K562 (cell line): Measurements from ENCODE around the gene C3. TPM values are rescaled to one million over a fixed set of nuclear protein-coding genes. Genes with fewer than 3 reads are reported as not detected.
A peak's percentile ranks its signal among the peaks of the same experiment; 100 is the strongest.

Experiments used
- ADNP ChIP-seq: fragments of 200-800 bp; sonication (Bioruptor generic); IDR thresholded peaks from 2 replicates; pipeline ENCODE4 v1.6.1; 2016; ENCODE audit warnings: missing genetic modification characterization, missing compliant biosample characterization
- ELK1 ChIP-seq: sonication (generic); formaldehyde crosslinking; IDR thresholded peaks from 2 replicates; pipeline ENCODE4 v1.8.1; 2022; ENCODE audit warnings: missing genetic modification reagents
- FOS ChIP-seq: IDR thresholded peaks from 3 replicates; pipeline ENCODE4 v1.6.1; 2011; ENCODE audit not compliant: insufficient read length; ENCODE audit errors: extremely low read depth
- GTF2A2 ChIP-seq: IDR thresholded peaks from 2 replicates; pipeline ENCODE4 v1.6.1; 2016; ENCODE audit warnings: mild to moderate bottlenecking, missing genetic modification characterization, missing compliant biosample characterization
- GTF2B ChIP-seq: IDR thresholded peaks from 2 replicates; pipeline ENCODE4 v1.6.1; 2011; ENCODE audit not compliant: insufficient read length; ENCODE audit errors: extremely low read depth
- HDAC2 ChIP-seq: fragments of 450-650 bp; IDR thresholded peaks from 2 replicates; pipeline ENCODE4 v1.6.1; 2016; ENCODE audit warnings: mild to moderate bottlenecking
- HMG20A ChIP-seq: fragments of 450-650 bp; formaldehyde crosslinking; conservative IDR thresholded peaks from 2 replicates; pipeline ENCODE4 v1.4.0; 2020; ENCODE audit warnings: mild to moderate bottlenecking, mixed read lengths
- ILF3 ChIP-seq: fragments of 450-650 bp; IDR thresholded peaks from 2 replicates; pipeline ENCODE4 v1.6.1; 2018; ENCODE audit warnings: antibody characterized with exemption, mild to moderate bottlenecking, moderate library complexity, borderline replicate concordance
- KAT7 ChIP-seq: sonication (generic); formaldehyde crosslinking; IDR thresholded peaks from 2 replicates; pipeline ENCODE4 v1.8.0; 2022; ENCODE audit warnings: missing genetic modification reagents, mild to moderate bottlenecking, borderline replicate concordance
- MBD2 ChIP-seq: sonication (generic); IDR thresholded peaks from 2 replicates; pipeline ENCODE4 v1.6.1; 2016; ENCODE audit warnings: low read depth, borderline replicate concordance
- NCOR1 ChIP-seq: fragments of 450-650 bp; IDR thresholded peaks from 2 replicates; pipeline ENCODE4 v1.6.1; 2016; ENCODE audit warnings: mild to moderate bottlenecking, moderate library complexity
- OTX1 ChIP-seq: fragments of 450-650 bp; formaldehyde crosslinking; IDR thresholded peaks from 2 replicates; pipeline ENCODE4 v1.4.0; 2022; ENCODE audit warnings: mild to moderate bottlenecking
- POLR2AphosphoS5 ChIP-seq: IDR thresholded peaks from 2 replicates; pipeline ENCODE4 v1.6.1; 2011; ENCODE audit warnings: mild to moderate bottlenecking, low read depth, low read length, moderate library complexity; ENCODE audit not compliant: control insufficient read depth, insufficient read depth
- PRMT5 ChIP-seq: sonication (generic); formaldehyde crosslinking; IDR thresholded peaks from 2 replicates; pipeline ENCODE4 v1.5.0; 2020; ENCODE audit warnings: missing genetic modification reagents
- RUNX1 ChIP-seq: sonication (generic); IDR thresholded peaks from 2 replicates; pipeline ENCODE4 v1.6.1; 2016; ENCODE audit warnings: antibody characterized with exemption, low read depth
- TRIM24 ChIP-seq, 2 experiments: fragments of 450-650 bp; IDR thresholded peaks; 2 replicates each; pipeline ENCODE4 v1.6.1; 2016
- ZNF280A ChIP-seq: fragments of 450-650 bp; IDR thresholded peaks from 2 replicates; pipeline ENCODE4 v1.6.1; 2018; ENCODE audit warnings: mild to moderate bottlenecking, low read depth; ENCODE audit not compliant: partially characterized antibody
- ZNF830 ChIP-seq: fragments of 250-450 bp; sonication (Bioruptor Pico); IDR thresholded peaks from 2 replicates; pipeline ENCODE4 v1.5.0; 2021; ENCODE audit warnings: mild to moderate bottlenecking
- polyA plus RNA-seq, 8 experiments: library from polyadenylated mRNA; depleted of rRNA in 4 of 8; stranded (reverse) in 5 of 8; unstranded in 3 of 8; fragments of >200 nt; fragmentation: Nextera tagmentation in 2 of 8; fragmentation: Illumina TruSeq in 1 of 8; extraction: Ambion mirVana in 2 of 8; extraction: Trizol in 1 of 8; gene quantifications; 2 replicates each; pipeline versions ENCODE4 v1.2.1 to v1.2.3, GENCODE V29; 2011 to 2014; ENCODE audit warnings: inconsistent platforms in 1 of 8, missing spikeins in 1 of 8
- total RNA-seq, 7 experiments: library from RNA; depleted of rRNA in 6 of 7; stranded (reverse); fragments of >200 nt in 6 of 7; fragmentation: Illumina TruSeq in 2 of 7; extraction: Trizol in 2 of 7; gene quantifications; 2 replicates each; pipeline versions ENCODE4 v1.2.1 to v1.2.3, GENCODE V29; 2011 to 2021; ENCODE audit warnings: low replicate concordance in 1 of 7
- TF ChIP-seq, protein P1 (sequence below): fragments of 450-650 bp; formaldehyde crosslinking; conservative IDR thresholded peaks from 2 replicates; pipeline ENCODE4 v1.4.0; 2022; ENCODE audit warnings: mild to moderate bottlenecking, missing genetic modification characterization
- TF ChIP-seq, protein P2 (sequence below): fragments of 250-450 bp; sonication (Bioruptor Pico); IDR thresholded peaks from 2 replicates; pipeline ENCODE4 v1.8.0; 2021; ENCODE audit warnings: moderate library complexity, mild to moderate bottlenecking, inconsistent platforms
- TF ChIP-seq, protein P3 (sequence below), 2 experiments: fragments of 200-800 bp in 1 of 2; sonication (Bioruptor generic) in 1 of 2; sonication (generic) in 1 of 2; formaldehyde crosslinking in 1 of 2; IDR thresholded peaks in 1 of 2; conservative IDR thresholded peaks in 1 of 2; 2 replicates each; pipeline versions ENCODE4 v1.5.0 to v1.6.1; 2016 to 2020; ENCODE audit warnings: missing compliant biosample characterization in 1 of 2, missing genetic modification characterization in 1 of 2, missing genetic modification reagents in 1 of 2

The C3 gene
- total and polyA plus RNA-seq, 9 of the 15 experiments (the other 6 are each of a cell fraction or from before 2014, with no cell fraction given), result 0.59 to 10.6 (median 2.2) TPM

- TF ChIP-seq, protein P1, sequence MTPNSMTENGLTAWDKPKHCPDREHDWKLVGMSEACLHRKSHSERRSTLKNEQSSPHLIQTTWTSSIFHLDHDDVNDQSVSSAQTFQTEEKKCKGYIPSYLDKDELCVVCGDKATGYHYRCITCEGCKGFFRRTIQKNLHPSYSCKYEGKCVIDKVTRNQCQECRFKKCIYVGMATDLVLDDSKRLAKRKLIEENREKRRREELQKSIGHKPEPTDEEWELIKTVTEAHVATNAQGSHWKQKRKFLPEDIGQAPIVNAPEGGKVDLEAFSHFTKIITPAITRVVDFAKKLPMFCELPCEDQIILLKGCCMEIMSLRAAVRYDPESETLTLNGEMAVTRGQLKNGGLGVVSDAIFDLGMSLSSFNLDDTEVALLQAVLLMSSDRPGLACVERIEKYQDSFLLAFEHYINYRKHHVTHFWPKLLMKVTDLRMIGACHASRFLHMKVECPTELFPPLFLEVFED (CRISPR knock-in tag), result no peak
- TF ChIP-seq GTF2A2 (tag) (no peak), FOS (no peak), ZNF280A (no peak), MBD2 (no peak), GTF2B (no peak), HDAC2 (peak; percentile 83; the same call in 1 of the 2 replicates), TRIM24 (IDR thresholded peaks at IDR 0.05) (no peak), RUNX1 (no peak), NCOR1 (no peak), ILF3 (no peak), ZNF830 (CRISPR knock-in tag) (no peak), OTX1 (CRISPR knock-in tag) (no peak), POLR2AphosphoS5 (no peak), ADNP (peak; percentile 89), PRMT5 (no peak), HMG20A (CRISPR knock-in tag) (no peak), ELK1 (CRISPR knock-in tag) (no peak), KAT7 (CRISPR knock-in tag) (no peak)
- TF ChIP-seq, protein P2, sequence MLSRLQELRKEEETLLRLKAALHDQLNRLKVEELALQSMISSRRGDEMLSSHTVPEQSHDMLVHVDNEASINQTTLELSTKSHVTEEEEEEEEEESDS (CRISPR knock-in tag), result no peak
- TF ChIP-seq, protein P3, sequence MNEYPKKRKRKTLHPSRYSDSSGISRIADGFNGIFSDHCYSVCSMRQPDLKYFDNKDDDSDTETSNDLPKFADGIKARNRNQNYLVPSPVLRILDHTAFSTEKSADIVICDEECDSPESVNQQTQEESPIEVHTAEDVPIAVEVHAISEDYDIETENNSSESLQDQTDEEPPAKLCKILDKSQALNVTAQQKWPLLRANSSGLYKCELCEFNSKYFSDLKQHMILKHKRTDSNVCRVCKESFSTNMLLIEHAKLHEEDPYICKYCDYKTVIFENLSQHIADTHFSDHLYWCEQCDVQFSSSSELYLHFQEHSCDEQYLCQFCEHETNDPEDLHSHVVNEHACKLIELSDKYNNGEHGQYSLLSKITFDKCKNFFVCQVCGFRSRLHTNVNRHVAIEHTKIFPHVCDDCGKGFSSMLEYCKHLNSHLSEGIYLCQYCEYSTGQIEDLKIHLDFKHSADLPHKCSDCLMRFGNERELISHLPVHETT (CRISPR knock-in tag; conservative IDR thresholded peaks at IDR 0.05 in 1 of 2, IDR thresholded peaks at IDR 0.05 in 1 of 2), result no peak
Observed at GRCh38 chr19:6733338-6734095, 13.1 kb upstream of the C3 start (continued).
